IMR-90 (cell line): ENCODE measurements around the gene USP54. TPM values are rescaled to one million over a fixed set of nuclear protein-coding genes. Genes with fewer than 3 reads are reported as not detected.
A peak's percentile ranks its signal among the peaks of the same experiment; 100 is the strongest.

Experiments used
- ATAC-seq: fragments of 200-7000 bp; cut with Tn5 transposase; 2 replicates; pipeline ENCODE4 v1.9.1; 2020; ENCODE audit warnings: low read depth, mild to moderate bottlenecking, moderate library complexity
- BruUV-seq: library from RNA; stranded (reverse); fragments of 400-500 nt; replicated peaks from 2 replicates; lab custom pipeline; 2021; lab: Mats Ljungman, UMichigan
- CTCF ChIA-PET: fragments of 300-600 bp; formaldehyde crosslinking; extraction: SDS; loops from one replicate; lab custom pipeline; 2021; ENCODE audit warnings: antibody characterized with exemption; lab: Yijun Ruan, JAX
- POLR2A ChIA-PET: fragments of 300-600 bp; sonication (Branson Sonifier 250); formaldehyde crosslinking; loops from one replicate; lab custom pipeline; 2022; ENCODE audit warnings: antibody characterized with exemption; ENCODE audit not compliant: unreplicated experiment; lab: Charles Lee
- DNase-seq: peaks from one replicate; pipeline ENCODE4 v3.0.0; 2013
- H2AFZ ChIP-seq: replicated peaks from 2 replicates; pipeline ENCODE3; 2013; ENCODE audit warnings: low read length, mild to moderate bottlenecking; ENCODE audit not compliant: poor library complexity
- H2AK5ac ChIP-seq: 2 replicates; pipeline ENCODE4 v1.6.1; 2013; ENCODE audit warnings: low read depth, low read length, inconsistent platforms
- H2AK9ac ChIP-seq: replicated peaks from 2 replicates; pipeline ENCODE3; 2013; ENCODE audit warnings: mild to moderate bottlenecking, low read depth, low read length, moderate library complexity; ENCODE audit not compliant: poor library complexity
- H2BK120ac ChIP-seq: 2 replicates; pipeline ENCODE4 v1.6.1; 2013; ENCODE audit warnings: low read depth, low read length, inconsistent platforms
- H2BK15ac ChIP-seq: 3 replicates; pipeline ENCODE4 v1.6.1; 2013; ENCODE audit warnings: low read depth, low read length, inconsistent platforms
- H2BK20ac ChIP-seq: 2 replicates; pipeline ENCODE4 v1.6.1; 2013; ENCODE audit warnings: low read depth, mild to moderate bottlenecking, inconsistent platforms, low read length, moderate library complexity
- H2BK5ac ChIP-seq: 2 replicates; pipeline ENCODE4 v1.6.1; 2013; ENCODE audit warnings: mild to moderate bottlenecking, low read depth, low read length, inconsistent platforms; ENCODE audit not compliant: poor library complexity, severe bottlenecking
- H3K14ac ChIP-seq: replicated peaks from 2 replicates; pipeline ENCODE4 v1.6.1; 2013; ENCODE audit warnings: low read depth, low read length, inconsistent platforms
- H3K18ac ChIP-seq: 2 replicates; pipeline ENCODE4 v1.6.1; 2013; ENCODE audit warnings: low read depth, low read length, control low read depth
- H3K23ac ChIP-seq: 2 replicates; pipeline ENCODE4 v1.6.1; 2013; ENCODE audit warnings: low read depth, low read length, inconsistent platforms
- H3K27ac ChIP-seq: 2 replicates; pipeline ENCODE4 v1.5.1; 2013; ENCODE audit warnings: mild to moderate bottlenecking, control low read depth, low read length; ENCODE audit not compliant: insufficient read depth
- H3K27me3 ChIP-seq: 2 replicates; pipeline ENCODE4 v1.6.1; 2013; ENCODE audit warnings: low read length; ENCODE audit not compliant: control insufficient read depth, insufficient read depth
- H3K36me3 ChIP-seq: 2 replicates; pipeline ENCODE4 v1.6.1; 2013; ENCODE audit warnings: low read length, mixed read lengths; ENCODE audit not compliant: control insufficient read depth, insufficient read depth
- H3K4ac ChIP-seq: 2 replicates; pipeline ENCODE4 v1.6.1; 2013; ENCODE audit warnings: low read depth, low read length, inconsistent platforms
- H3K4me1 ChIP-seq: 2 replicates; pipeline ENCODE4 v1.6.1; 2013; ENCODE audit warnings: low read length, mixed read lengths; ENCODE audit not compliant: control insufficient read depth, insufficient read depth
- H3K4me2 ChIP-seq: 2 replicates; pipeline ENCODE4 v1.6.1; 2013; ENCODE audit warnings: low read depth, mild to moderate bottlenecking, control low read depth, low read length, moderate library complexity
- H3K4me3 ChIP-seq: 2 replicates; pipeline ENCODE4 v1.5.1; 2013; ENCODE audit warnings: low read depth, mild to moderate bottlenecking, control low read depth, low read length, moderate library complexity; ENCODE audit not compliant: insufficient read depth
- H3K56ac ChIP-seq: 2 replicates; pipeline ENCODE4 v1.6.1; 2013; ENCODE audit warnings: low read length, inconsistent platforms; ENCODE audit not compliant: insufficient read depth; ENCODE audit errors: extremely low read depth
- H3K79me1 ChIP-seq, 2 experiments: 2 replicates each; pipeline ENCODE4 v1.6.1; 2013; ENCODE audit warnings: low read length in 2 of 2, inconsistent platforms in 1 of 2, low read depth in 1 of 2
- H3K9ac ChIP-seq: 2 replicates; pipeline ENCODE4 v1.6.1; 2013; ENCODE audit warnings: low read depth, low read length, control low read depth
- H3K9me1 ChIP-seq: 2 replicates; pipeline ENCODE4 v1.6.1; 2013; ENCODE audit warnings: low read length, inconsistent platforms; ENCODE audit not compliant: insufficient read depth
- H3K9me3 ChIP-seq: 2 replicates; pipeline ENCODE4 v1.6.1; 2013; ENCODE audit warnings: low read length; ENCODE audit not compliant: control insufficient read depth, insufficient read depth
- H4K20me1 ChIP-seq: 2 replicates; pipeline ENCODE4 v1.6.1; 2013; ENCODE audit warnings: low read length, inconsistent platforms; ENCODE audit not compliant: insufficient read depth
- H4K5ac ChIP-seq: 2 replicates; pipeline ENCODE4 v1.6.1; 2013; ENCODE audit warnings: mild to moderate bottlenecking, low read depth, low read length, control low read depth
- H4K8ac ChIP-seq, 2 experiments: 2 replicates each; pipeline ENCODE4 v1.6.1; 2013; ENCODE audit warnings: low read depth in 2 of 2, low read length in 2 of 2, control low read depth in 1 of 2, inconsistent platforms in 1 of 2
- H4K91ac ChIP-seq: 2 replicates; pipeline ENCODE4 v1.6.1; 2013; ENCODE audit warnings: low read depth, low read length, inconsistent platforms; ENCODE audit not compliant: insufficient read depth
- CEBPB ChIP-seq: IDR thresholded peaks from 2 replicates; pipeline ENCODE4 v1.6.1; 2012; ENCODE audit warnings: low read depth, low read length, improper control_type of control experiment
- CHD1 ChIP-seq: IDR thresholded peaks from 2 replicates; pipeline ENCODE4 v1.6.1; 2012; ENCODE audit warnings: low read depth, low read length, improper control_type of control experiment
- FOS ChIP-seq: fragments of 150-350 bp; IDR thresholded peaks from 2 replicates; pipeline ENCODE4 v1.6.1; 2016; ENCODE audit warnings: low read depth, low read length
- MAFK ChIP-seq: IDR thresholded peaks from 2 replicates; pipeline ENCODE4 v1.6.1; 2012; ENCODE audit warnings: low read depth, low read length, improper control_type of control experiment
- MAZ ChIP-seq: IDR thresholded peaks from 2 replicates; pipeline ENCODE4 v1.6.1; 2012; ENCODE audit warnings: low read depth, mild to moderate bottlenecking, low read length, improper control_type of control experiment, moderate library complexity, borderline replicate concordance
- MXI1 ChIP-seq: IDR thresholded peaks from 2 replicates; pipeline ENCODE4 v1.6.1; 2012; ENCODE audit warnings: low read depth, mild to moderate bottlenecking, low read length, moderate library complexity, borderline replicate concordance
- NFE2L2 ChIP-seq: fragments of 150-350 bp; IDR thresholded peaks from 2 replicates; pipeline ENCODE4 v1.6.1; 2016; ENCODE audit warnings: low read depth, mild to moderate bottlenecking, low read length
- POLR2A ChIP-seq: IDR thresholded peaks from 2 replicates; pipeline ENCODE4 v1.6.1; 2012; ENCODE audit warnings: mild to moderate bottlenecking, low read depth, low read length
- RAD21 ChIP-seq: IDR thresholded peaks from 2 replicates; pipeline ENCODE4 v1.6.1; 2012; ENCODE audit warnings: low read length, improper control_type of control experiment
- RFX5 ChIP-seq: IDR thresholded peaks from 2 replicates; pipeline ENCODE4 v1.8.0; 2012; ENCODE audit warnings: low read depth, mild to moderate bottlenecking, low read length, moderate library complexity
- SMC3 ChIP-seq: fragments of 150-350 bp; IDR thresholded peaks from 2 replicates; pipeline ENCODE4 v1.6.1; 2016; ENCODE audit warnings: low read depth, mild to moderate bottlenecking, antibody characterized with exemption, low read length, moderate library complexity
- WGBS, 2 experiments: methylation state at CpG; one replicate each; pipeline versions ENCODE4 v1.1.5 to v1.1.7; 2013; ENCODE audit warnings: missing lambda C conversion rate in 2 of 2; ENCODE audit not compliant: insufficient read length in 1 of 2; ENCODE audit errors: extremely low coverage in 2 of 2; 5-methylcytosine and 5-hydroxymethylcytosine counted together
- dilution Hi-C: fragments of 300-500 bp; cut with HindIII; formaldehyde crosslinking; loops from one replicate; pipeline ENCODE4 v1.14.3; 2018; ENCODE audit warnings: low sequenced_read_pairs; ENCODE audit not compliant: unreplicated experiment
- in situ Hi-C: fragments of 300-500 bp; cut with MboI; formaldehyde crosslinking; loops from 3 replicates; pipeline ENCODE4 v1.14.3; 2019; ENCODE audit warnings: low sequenced_read_pairs, inconsistent platforms, mixed read lengths
- intact Hi-C: fragments of 100-400 bp; cut with micrococcal nuclease; formaldehyde crosslinking; loops from 2 replicates; pipeline ENCODE4 v1.10.0; 2022
- polyA plus RNA-seq, 3 experiments: library from polyadenylated mRNA; depleted of rRNA; stranded (reverse); fragments of >200 nt; gene quantifications; 2 replicates each; pipeline ENCODE4 v1.2.3, GENCODE V29; 2012; ENCODE audit warnings: low replicate concordance in 1 of 3
- total RNA-seq: library from RNA; depleted of rRNA; stranded (reverse); fragments of >200 nt; gene quantifications from 2 replicates; pipeline ENCODE4 v1.2.3, GENCODE V29; 2012
- TF ChIP-seq, protein P1 (sequence below): fragments of 150-350 bp; IDR thresholded peaks from 2 replicates; pipeline ENCODE4 v1.6.1; 2016; ENCODE audit warnings: low read depth, mild to moderate bottlenecking, low read length, moderate library complexity, borderline replicate concordance
- TF ChIP-seq, protein P2 (sequence below): fragments of 150-350 bp; IDR thresholded peaks from 2 replicates; pipeline ENCODE4 v1.6.1; 2017; ENCODE audit warnings: mild to moderate bottlenecking, antibody characterized with exemption, low read length, low read depth

The USP54 gene
- total and polyA plus RNA-seq, 2 of the 4 experiments (the other 2 are of a cell fraction) = 4.0 to 7.9 TPM

DNA sequence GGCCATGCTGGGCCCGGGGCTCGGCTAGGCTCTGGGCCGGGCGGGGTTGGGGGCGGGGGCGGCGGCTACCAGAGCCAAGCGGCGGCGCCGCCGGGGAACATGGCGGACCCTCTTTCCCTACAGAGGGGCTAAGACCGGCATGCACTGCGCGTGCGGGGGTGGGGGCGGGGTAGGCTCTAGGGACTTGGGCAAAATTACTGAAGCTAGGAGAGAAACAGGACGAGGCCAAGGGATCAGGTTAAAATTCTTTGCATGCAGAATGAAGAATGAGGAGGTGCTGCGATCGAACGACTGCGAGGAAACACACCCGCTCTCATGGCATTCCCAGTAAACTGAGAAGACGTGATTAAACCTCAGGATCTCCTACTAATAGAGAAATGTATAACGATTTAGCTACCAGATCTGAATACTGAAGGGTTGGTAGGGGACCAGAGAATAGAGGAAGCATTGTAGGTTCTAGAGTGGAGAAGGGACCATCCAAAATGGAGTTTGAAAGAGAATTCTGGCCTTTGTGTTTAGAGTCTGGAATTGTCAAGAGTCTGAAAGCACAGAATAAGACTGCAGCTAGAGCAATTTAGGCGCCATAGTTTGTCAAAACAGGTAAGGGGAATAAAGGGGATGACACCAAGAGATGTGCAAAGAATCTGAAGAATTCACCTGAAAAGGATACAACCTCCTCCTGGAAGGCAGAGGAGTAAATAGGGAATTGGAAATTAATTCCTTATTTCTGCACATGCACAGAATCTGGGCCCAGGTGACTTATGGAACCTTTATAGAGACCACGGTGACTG, 95.1 kb downstream of the USP54 start, which contains the start of gene PPP3CB:
Gene PPP3CB (minus strand): TSS at position 141 of the 791 bp plus-strand sequence. CDS start 135 bp downstream, at position 6.
- H3K9me1 ChIP-seq = peaks cover 10% of the 10 kb centered on the region
- H3K79me1 ChIP-seq = peaks cover 14 to 25% of the 10 kb centered on the region in 2 experiments
- H3K4me1 ChIP-seq = peaks cover 7% of the 10 kb centered on the region; the same call in 1 of the 2 replicates
- H2BK120ac ChIP-seq = peak within 1 kb of the TSS; percentile 72
- peak; percentile 97 for DNase-seq
- H3K27ac ChIP-seq = peak within 1 kb of the TSS; percentile 95
- H3K4me3 ChIP-seq = peak within 1 kb of the TSS; percentile 90
- H3K23ac ChIP-seq = peak within 1 kb of the TSS; percentile 97
- peak within 1 kb of the TSS; percentile 82 for H3K56ac ChIP-seq
- peak within 1 kb of the TSS; percentile 98 for H3K4ac ChIP-seq
- H2BK20ac ChIP-seq = peak within 1 kb of the TSS; percentile 38
- TSS peak; percentile 47 for BruUV-seq
- peak within 1 kb of the TSS; percentile 95 for H2BK5ac ChIP-seq
- peak within 1 kb of the TSS; percentile 73 for H4K5ac ChIP-seq
- H2AK9ac ChIP-seq = peak within 1 kb of the TSS; percentile 95
- dilution Hi-C loops = no loop called here
- peak within 1 kb of the TSS; percentile 66 to 95 for H4K8ac ChIP-seq
- H2AFZ ChIP-seq = peak within 1 kb of the TSS; percentile 92
- no peaks in the 10 kb centered on the region for H3K9me3 ChIP-seq
- H2AK5ac ChIP-seq = peak within 1 kb of the TSS; percentile 22
- 0% methylated on average over 1 of the region's 28 CpGs; no CpG with 5 or more reads in 1 of the 2 experiments for WGBS, 2 experiments
- H3K14ac ChIP-seq = peak within 1 kb of the TSS; percentile 96
- H3K36me3 ChIP-seq = peaks cover 1% of the 10 kb centered on the region; the same call in 1 of the 2 replicates
- ChIA-PET CTCF (no interaction called here), POLR2A (interaction anchor here (0.6 kb wide), 2 partner anchors 126 to 216 kb away, joined by 4 read pairs; no protein-coding TSS in a partner anchor)
- in situ Hi-C loops = no loop called here
- ATAC-seq = peak; percentile 88
- peak within 1 kb of the TSS; percentile 69 for H3K18ac ChIP-seq
- H4K20me1 ChIP-seq = 0 out of 2 replicates have a peak, but pooled peaks cover 3% of the 10 kb centered on the region
- H3K9ac ChIP-seq = peak within 1 kb of the TSS; percentile 97
- intact Hi-C loops = loop anchor here (10.0 kb wide), 1 partner anchor 241 kb away; the partner anchor contains the start of gene MRPS16
- peak within 1 kb of the TSS; percentile 17 for H2BK15ac ChIP-seq
- H3K27me3 ChIP-seq = no peaks in the 10 kb centered on the region
- peak within 1 kb of the TSS; percentile 95 for H3K4me2 ChIP-seq
- H4K91ac ChIP-seq = peak within 1 kb of the TSS; percentile 87
- TF ChIP-seq CHD1 = 0 out of 2 replicates have a peak, but pooled peaks have one; percentile 74
- no peak for TF ChIP-seq RFX5
- TF ChIP-seq, protein P1, sequence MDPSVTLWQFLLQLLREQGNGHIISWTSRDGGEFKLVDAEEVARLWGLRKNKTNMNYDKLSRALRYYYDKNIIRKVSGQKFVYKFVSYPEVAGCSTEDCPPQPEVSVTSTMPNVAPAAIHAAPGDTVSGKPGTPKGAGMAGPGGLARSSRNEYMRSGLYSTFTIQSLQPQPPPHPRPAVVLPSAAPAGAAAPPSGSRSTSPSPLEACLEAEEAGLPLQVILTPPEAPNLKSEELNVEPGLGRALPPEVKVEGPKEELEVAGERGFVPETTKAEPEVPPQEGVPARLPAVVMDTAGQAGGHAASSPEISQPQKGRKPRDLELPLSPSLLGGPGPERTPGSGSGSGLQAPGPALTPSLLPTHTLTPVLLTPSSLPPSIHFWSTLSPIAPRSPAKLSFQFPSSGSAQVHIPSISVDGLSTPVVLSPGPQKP = no peak
- TF ChIP-seq NFE2L2 = no peak
- 0 out of 2 replicates have a peak, but pooled peaks have one; percentile 33 for TF ChIP-seq MXI1
- TF ChIP-seq FOS = no peak
- no peak for TF ChIP-seq MAFK
- no peak for TF ChIP-seq SMC3
- TF ChIP-seq POLR2A = no peak
- TF ChIP-seq, protein P2, sequence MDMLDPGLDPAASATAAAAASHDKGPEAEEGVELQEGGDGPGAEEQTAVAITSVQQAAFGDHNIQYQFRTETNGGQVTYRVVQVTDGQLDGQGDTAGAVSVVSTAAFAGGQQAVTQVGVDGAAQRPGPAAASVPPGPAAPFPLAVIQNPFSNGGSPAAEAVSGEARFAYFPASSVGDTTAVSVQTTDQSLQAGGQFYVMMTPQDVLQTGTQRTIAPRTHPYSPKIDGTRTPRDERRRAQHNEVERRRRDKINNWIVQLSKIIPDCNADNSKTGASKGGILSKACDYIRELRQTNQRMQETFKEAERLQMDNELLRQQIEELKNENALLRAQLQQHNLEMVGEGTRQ = peak; percentile 8; the same call in 1 of the 2 replicates
- TF ChIP-seq RAD21 = no peak
- TF ChIP-seq MAZ = peak; percentile 39; the same call in 1 of the 2 replicates
- TF ChIP-seq CEBPB = no peak
